Ascending aorta (tissue), 2 donors: ENCODE measurements around the gene PCYOX1L. TPM values are rescaled to one million over a fixed set of nuclear protein-coding genes. Genes with fewer than 3 reads are reported as not detected.

Experiments used
- DNase-seq, 2 donors: peaks; one replicate each; pipeline ENCODE4 v3.0.0-alpha.2; 2019; ENCODE audit warnings: low spot score in 2 of 2
- H3K27ac ChIP-seq, 2 donors: fragments of 200-600 bp; sonication (generic); one replicate each; pipeline ENCODE4 v1.5.1; 2016 to 2017; ENCODE audit warnings: mild to moderate bottlenecking in 1 of 2
- H3K27me3 ChIP-seq: fragments of 200-600 bp; sonication (generic); one replicate; pipeline ENCODE4 v1.5.1; 2017
- H3K36me3 ChIP-seq, 2 donors: fragments of 200-600 bp; sonication (generic); one replicate each; pipeline ENCODE4 v1.5.1; 2016
- H3K4me1 ChIP-seq, 2 donors: fragments of 200-600 bp; sonication (generic); one replicate each; pipeline ENCODE4 v1.5.1; 2016 to 2017; ENCODE audit warnings: mild to moderate bottlenecking in 1 of 2
- H3K4me3 ChIP-seq, 2 donors: fragments of 200-600 bp; sonication (generic); one replicate each; pipeline ENCODE4 v1.5.1; 2016 to 2017; ENCODE audit warnings: mild to moderate bottlenecking in 1 of 2
- H3K9me3 ChIP-seq, 2 donors: fragments of 200-600 bp; sonication (generic); one replicate each; pipeline ENCODE4 v1.5.1; 2016
- CTCF ChIP-seq, 3 experiments: fragments of 200-600 bp in 2 of 3; fragments of 450-650 bp in 1 of 3; sonication (generic) in 2 of 3; IDR thresholded peaks; one replicate each; pipeline ENCODE4 v1.5.1; 2016 to 2019; ENCODE audit warnings: antibody characterized with exemption in 3 of 3, mild to moderate bottlenecking in 1 of 3, moderate library complexity in 1 of 3
- intact Hi-C: fragments of 100-400 bp; cut with DNase I; formaldehyde crosslinking; loops from one replicate; pipeline ENCODE4 v1.15.1; 2023
- total RNA-seq: library from RNA; depleted of rRNA; stranded (reverse); fragments of >200 nt; gene quantifications from one replicate; pipeline ENCODE4 v1.1.0, GENCODE V29; 2016

The PCYOX1L gene
- total RNA-seq, 1 donor from 2014 or later = 1.5 TPM

DNA sequence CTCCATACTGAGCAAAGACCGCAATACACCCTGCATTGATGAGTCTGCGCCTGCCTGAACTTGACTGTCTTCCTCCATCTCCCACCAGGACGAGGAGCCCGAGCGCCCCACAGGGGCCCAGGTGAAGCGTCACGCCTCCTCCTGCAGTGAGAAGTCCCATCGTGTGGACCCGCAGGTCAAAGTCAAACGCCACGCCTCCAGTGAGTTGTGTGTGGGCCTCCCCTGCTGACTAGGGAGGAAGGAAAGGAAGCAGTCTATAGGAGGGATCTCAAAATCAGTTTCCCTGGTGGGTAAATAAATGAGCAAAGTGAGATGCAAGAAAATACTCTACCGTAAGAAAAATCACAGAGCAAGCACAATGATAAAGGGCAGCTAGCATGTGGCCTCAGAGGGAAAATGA is 35.3 kb upstream of the PCYOX1L start:
- H3K4me1 ChIP-seq = peaks cover 0 to 6% of the 10 kb centered on the region in 2 donors
- H3K9me3 ChIP-seq = no peaks in the 10 kb centered on the region
- intact Hi-C loops = no loop called here
- no peak overlapping the region for H3K27ac ChIP-seq
- H3K27me3 ChIP-seq = no peaks in the 10 kb centered on the region
- no peak for DNase-seq
- TF ChIP-seq CTCF (IDR thresholded peaks at IDR 0.05) = no peak
- no peak overlapping the region for H3K4me3 ChIP-seq
- no peaks in the 10 kb centered on the region for H3K36me3 ChIP-seq

- no peaks in the 10 kb centered on the region for H3K36me3 ChIP-seq
- H3K27ac ChIP-seq = no peak overlapping the region
- no peak for DNase-seq
- no peaks in the 10 kb centered on the region for H3K9me3 ChIP-seq
- TF ChIP-seq CTCF (IDR thresholded peaks at IDR 0.05) = no peak
- intact Hi-C loops = no loop called here
- peaks cover 0 to 6% of the 10 kb centered on the region in 2 donors for H3K4me1 ChIP-seq
- no peak overlapping the region for H3K4me3 ChIP-seq
- no peaks in the 10 kb centered on the region for H3K27me3 ChIP-seq
These were observed 34.6 kb upstream of the PCYOX1L start for GRCh38 chr5:149323210-149323609.

- Histone ChIP-seq H3K36me3 (no peaks in the 10 kb centered on the region), H3K9me3 (no peaks in the 10 kb centered on the region), H3K27me3 (no peaks in the 10 kb centered on the region), H3K27ac (no peak overlapping the region), H3K4me3 (no peak overlapping the region), H3K4me1 (peaks cover 0 to 6% of the 10 kb centered on the region in 2 donors)
- no peak for TF ChIP-seq CTCF (IDR thresholded peaks at IDR 0.05)
- no peak for DNase-seq
- intact Hi-C loops = no loop called here
These were observed 34.1 kb upstream of the PCYOX1L start for GRCh38 chr5:149323621-149324205.

DNA sequence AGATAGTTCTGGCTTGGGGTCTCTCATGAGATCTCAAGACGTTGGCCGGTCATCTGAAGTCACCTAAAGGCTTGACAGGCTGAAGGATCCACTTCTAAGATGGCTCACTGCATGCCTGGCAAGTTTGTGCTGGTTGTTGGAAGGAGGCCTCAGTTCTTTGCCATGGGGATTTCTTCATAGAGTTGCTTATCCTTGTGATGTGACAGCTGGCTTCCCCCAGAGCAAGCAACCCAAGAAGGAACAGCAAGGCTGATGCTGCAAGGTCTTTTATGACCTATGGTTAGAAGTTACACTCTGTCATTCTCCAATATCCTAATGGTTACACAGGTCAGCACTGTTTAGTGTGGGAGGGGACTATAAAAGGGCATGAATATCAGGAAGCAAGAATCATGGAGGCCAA is 33.2 kb upstream of the PCYOX1L start:
- H3K27ac ChIP-seq = no peak overlapping the region
- TF ChIP-seq CTCF (IDR thresholded peaks at IDR 0.05) = no peak

GRCh38 chr5:149325166-149325735 is 32.6 kb upstream of the PCYOX1L start:
- intact Hi-C loops = no loop called here
- TF ChIP-seq CTCF (IDR thresholded peaks at IDR 0.05) = no peak
- peaks cover 0 to 6% of the 10 kb centered on the region in 2 donors for H3K4me1 ChIP-seq
- H3K27ac ChIP-seq = no peak overlapping the region
- DNase-seq = no peak
- H3K36me3 ChIP-seq = no peaks in the 10 kb centered on the region
- H3K27me3 ChIP-seq = no peaks in the 10 kb centered on the region
- H3K4me3 ChIP-seq = no peak overlapping the region
- no peaks in the 10 kb centered on the region for H3K9me3 ChIP-seq

More for the DNA sequence above, 33.2 kb upstream of the PCYOX1L start:
- Histone ChIP-seq H3K27me3 (no peaks in the 10 kb centered on the region), H3K9me3 (no peaks in the 10 kb centered on the region), H3K4me1 (peaks cover 0 to 6% of the 10 kb centered on the region in 2 donors), H3K36me3 (no peaks in the 10 kb centered on the region), H3K4me3 (no peak overlapping the region)
- DNase-seq = no peak
- intact Hi-C loops = no loop called here
